Lung (tissue), 16 donors: Measurements from ENCODE around the gene TMEM79. TPM values are rescaled to one million over a fixed set of nuclear protein-coding genes. Genes with fewer than 3 reads are reported as not detected.
A peak's percentile ranks its signal among the peaks of the same experiment; 100 is the strongest.

ENCODE experiments used
- ATAC-seq: fragments of 200-7000 bp; cut with Tn5 transposase; one replicate; pipeline ENCODE4 v1.9.1; 2020; ENCODE audit warnings: moderate number of reproducible peaks; ENCODE audit not compliant: insufficient read depth, low FRiP score
- DNase-seq, 3 donors: peaks; one replicate each; pipeline ENCODE4 v3.0.0-alpha.2; 2013 to 2017
- H3K27ac ChIP-seq, 2 donors: one replicate each; pipeline ENCODE4 v1.5.1; 2013; ENCODE audit warnings: mild to moderate bottlenecking in 2 of 2, moderate library complexity in 2 of 2, control low read depth in 1 of 2, inconsistent platforms in 1 of 2, low read depth in 1 of 2, low read length in 1 of 2
- H3K27me3 ChIP-seq, 3 donors: one replicate each; pipeline ENCODE4 v1.5.1; 2013; ENCODE audit warnings: low read length in 2 of 3; ENCODE audit not compliant: control insufficient read depth in 3 of 3, insufficient read depth in 3 of 3
- H3K36me3 ChIP-seq, 4 donors: one replicate each; pipeline ENCODE4 v1.5.1; 2013; ENCODE audit warnings: low read length in 4 of 4, mild to moderate bottlenecking in 1 of 4, moderate library complexity in 1 of 4; ENCODE audit not compliant: control insufficient read depth in 4 of 4, insufficient read depth in 4 of 4
- H3K4me1 ChIP-seq, 5 donors: one replicate each; pipeline ENCODE4 v1.5.1; 2013; ENCODE audit warnings: low read length in 5 of 5, mild to moderate bottlenecking in 2 of 5, moderate library complexity in 1 of 5; ENCODE audit not compliant: control insufficient read depth in 5 of 5, insufficient read depth in 5 of 5
- H3K4me3 ChIP-seq: one replicate; pipeline ENCODE4 v1.5.1; 2013; ENCODE audit warnings: mild to moderate bottlenecking, control low read depth, moderate library complexity
- H3K9ac ChIP-seq, 2 donors: one replicate each; pipeline ENCODE4 v1.5.1; 2013; ENCODE audit warnings: low read length in 2 of 2, control low read depth in 1 of 2; ENCODE audit not compliant: insufficient read depth in 1 of 2
- H3K9me3 ChIP-seq, 4 donors: one replicate each; pipeline ENCODE4 v1.5.1; 2013; ENCODE audit warnings: low read length in 3 of 4, mild to moderate bottlenecking in 1 of 4, moderate library complexity in 1 of 4; ENCODE audit not compliant: control insufficient read depth in 4 of 4, insufficient read depth in 3 of 4
- CTCF ChIP-seq: IDR thresholded peaks from 2 replicates; pipeline ENCODE4 v1.5.1; 2012; ENCODE audit warnings: mild to moderate bottlenecking; ENCODE audit errors: control extremely low read depth, extremely low read depth
- WGBS, 2 donors: extraction: QIAGEN DNeasy Blood & Tissue Kit; methylation state at CpG; one replicate each; pipeline ENCODE4 v1.1.7; 2013; 5-methylcytosine and 5-hydroxymethylcytosine counted together
- long read RNA-seq, 5 donors: transcript quantifications; one replicate each; lab custom pipeline, GENCODE V29; 2026
- polyA plus RNA-seq, 2 donors: library from polyadenylated mRNA; stranded (reverse); fragments of 200-250 nt; gene quantifications; one replicate each; pipeline ENCODE4 v1.2.1, GENCODE V29; 2013
- total RNA-seq, 2 donors: library from RNA; depleted of rRNA in 1 of 2; stranded (reverse); fragments of >200 nt in 1 of 2; gene quantifications; one replicate each; pipeline ENCODE4 v1.2.1, GENCODE V29; 2014 to 2021
- donor health status: control.
- donor health status: control.
- donor health status: Bipolar disorder and iron deficiency.
- donor health status: healthy.
- donor health status: DM: yes; HTN: yes; CAD: no.

The TMEM79 gene
- 1 to 10 TPM; 4.5 to 4.7 TPM for total RNA-seq
- polyA plus RNA-seq, result 1 to 10 TPM; 2.5 to 4.6 TPM
- long read RNA-seq, donor 1, partial matches to known transcripts, result 0 of 1 reads
- long read RNA-seq, donor 1, other reads (novel, unspliced or antisense), result 0 of 1 reads
- long read RNA-seq, donor 2, result 0 reads
- long read RNA-seq, donor 3, result 0 reads
- long read RNA-seq, donor 4, partial matches to known transcripts, result 0 of 2 reads
- long read RNA-seq, donor 4, other reads (novel, unspliced or antisense), result 0 of 2 reads
- long read RNA-seq, donor 5, partial matches to known transcripts, result 0 of 1 reads
- long read RNA-seq, donor 5, other reads (novel, unspliced or antisense), result 0 of 1 reads

GRCh38 chr1:156284112-156284511 lies at the start of gene TMEM79:
Gene TMEM79, plus strand, starts transcription at chr1:156284325. Its CDS starts 902 bp downstream, at chr1:156285227.
- Histone ChIP-seq H3K9ac (peak within 1 kb of the TSS; percentile 42 to 93), H3K4me3 (peak within 1 kb of the TSS; percentile 55), H3K27me3 (no peaks in the 10 kb centered on the region), H3K36me3 (peaks cover 0 to 18% (median 5%) of the 10 kb centered on the region in 4 donors), H3K4me1 (peaks cover 0 to 22% (median 6%) of the 10 kb centered on the region in 5 donors), H3K27ac (peak within 1 kb of the TSS; percentile 81 to 97), H3K9me3 (no peaks in the 10 kb centered on the region)
- WGBS, 2 donors, result 75 to 86% methylated on average over 7 of the region's 7 CpGs
- no peak for TF ChIP-seq CTCF
- DNase-seq (peak in 1 of 3 donors; percentile 17), ATAC-seq (no peak)

- ATAC-seq, result no peak
- no peak overlapping the region for H3K4me3 ChIP-seq
- H3K27ac ChIP-seq, result no peak overlapping the region
- TF ChIP-seq CTCF, result no peak
- WGBS, 2 donors, result 95 to 96% methylated on average over 12 of the region's 12 CpGs
- no peaks in the 10 kb centered on the region for H3K4me1 ChIP-seq
- peaks cover 11 to 59% (median 33%) of the 10 kb centered on the region in 4 donors for H3K36me3 ChIP-seq
- H3K9ac ChIP-seq, result no peak overlapping the region
- DNase-seq, result no peak
- H3K9me3 ChIP-seq, result peaks cover 0 to 3% (median 0%) of the 10 kb centered on the region in 4 donors
- no peaks in the 10 kb centered on the region for H3K27me3 ChIP-seq
Observed at GRCh38 chr1:156236164-156236563, 48.0 kb upstream of the TMEM79 start.

- Histone ChIP-seq H3K9me3 (peaks cover 0 to 3% (median 0%) of the 10 kb centered on the region in 4 donors), H3K4me3 (no peak overlapping the region), H3K27me3 (no peaks in the 10 kb centered on the region), H3K36me3 (peaks cover 11 to 62% (median 31%) of the 10 kb centered on the region in 4 donors), H3K27ac (no peak overlapping the region), H3K9ac (no peak overlapping the region), H3K4me1 (no peaks in the 10 kb centered on the region)
- DNase-seq (no peak), ATAC-seq (no peak)
- 95% methylated on average over 5 of the region's 5 CpGs for WGBS, 2 donors
- TF ChIP-seq CTCF, result no peak
Observed at GRCh38 chr1:156238248-156238647, 45.9 kb upstream of the TMEM79 start.
